Jurkat, Clone E6-1 (cell line): ENCODE measurements around the gene CAMTA1.

Experiments
- DNase-seq: peaks from one replicate; pipeline ENCODE4 v3.0.0-alpha.2; 2011; ENCODE audit warnings: low read depth, low spot score
- H3K4me3 ChIP-seq: 2 replicates; pipeline ENCODE4 v1.5.1; 2011; ENCODE audit warnings: mild to moderate bottlenecking, low read length, control low read depth, moderate library complexity

CAMTA1 gene

GRCh38 chr1:7565099-7565750 lies 780.0 kb downstream of the CAMTA1 start:
- DNase-seq: no peak
- no peak overlapping the region for H3K4me3 ChIP-seq

GRCh38 chr1:7566417-7567375 lies 781.4 kb downstream of the CAMTA1 start:
- H3K4me3 ChIP-seq: no peak overlapping the region

DNA sequence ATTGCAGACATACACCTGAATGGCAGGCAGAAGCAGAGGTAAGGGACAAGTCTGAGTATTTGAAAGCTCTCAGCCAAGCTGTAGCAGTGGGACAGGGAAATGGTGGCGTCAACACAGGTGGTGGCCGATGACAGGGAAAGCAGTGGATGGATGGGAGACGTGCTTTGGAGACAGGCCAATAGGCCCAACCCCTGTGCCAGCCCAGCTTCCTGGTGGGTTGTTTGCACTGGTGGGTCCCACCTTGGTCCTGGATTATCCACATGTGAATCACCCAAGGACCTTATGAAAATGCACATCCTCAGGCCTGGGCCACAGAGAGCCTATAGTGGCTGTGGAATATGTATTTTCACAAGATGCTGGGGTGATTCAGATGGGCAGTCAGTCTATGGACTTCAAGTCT lies 782.1 kb downstream of the CAMTA1 start:
- no peak overlapping the region for H3K4me3 ChIP-seq
- DNase-seq: no peak

More at GRCh38 chr1:7566417-7567375, 781.4 kb downstream of the CAMTA1 start:
- DNase-seq: no peak

DNA sequence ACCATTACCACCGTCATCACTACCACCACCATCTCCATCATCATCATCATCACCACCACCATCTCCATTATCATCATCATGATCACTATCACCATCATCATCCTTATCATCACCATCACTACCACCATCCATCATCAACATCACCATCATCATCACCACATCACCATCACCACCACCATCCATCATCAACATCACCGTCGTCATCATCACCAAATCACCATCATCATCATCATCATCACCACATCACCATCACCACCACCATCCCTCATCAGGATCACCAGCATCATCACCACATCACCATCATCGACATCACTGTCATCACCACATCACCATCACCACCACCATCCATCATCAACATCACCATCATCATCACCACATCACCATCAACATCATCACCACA lies 782.8 kb downstream of the CAMTA1 start:
- no peak for DNase-seq
- no peak overlapping the region for H3K4me3 ChIP-seq

DNA sequence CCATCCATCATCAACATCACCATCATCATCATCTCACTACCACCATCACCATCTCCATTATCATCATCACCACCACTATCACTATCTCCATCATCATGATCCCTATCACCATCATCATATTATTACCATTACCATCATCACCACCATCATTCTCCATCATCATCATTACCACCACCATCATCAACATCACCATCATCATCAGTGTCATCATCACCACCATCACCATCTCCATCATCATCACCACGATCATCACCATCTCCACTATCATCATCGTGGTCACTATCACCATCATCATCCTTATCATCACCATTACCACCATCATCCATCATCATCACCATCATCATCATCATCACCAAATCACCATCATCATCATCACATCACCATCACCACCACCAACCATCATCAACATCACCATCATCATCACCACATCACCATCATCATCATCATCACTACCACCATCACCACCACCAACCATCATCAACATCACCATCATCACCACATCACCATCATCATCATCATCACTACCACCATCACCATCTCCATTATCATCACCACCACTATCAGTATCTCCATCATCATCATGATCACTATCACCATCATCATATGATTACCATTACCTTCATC lies 783.8 kb downstream of the CAMTA1 start:
- DNase-seq: no peak
- no peak overlapping the region for H3K4me3 ChIP-seq

DNA sequence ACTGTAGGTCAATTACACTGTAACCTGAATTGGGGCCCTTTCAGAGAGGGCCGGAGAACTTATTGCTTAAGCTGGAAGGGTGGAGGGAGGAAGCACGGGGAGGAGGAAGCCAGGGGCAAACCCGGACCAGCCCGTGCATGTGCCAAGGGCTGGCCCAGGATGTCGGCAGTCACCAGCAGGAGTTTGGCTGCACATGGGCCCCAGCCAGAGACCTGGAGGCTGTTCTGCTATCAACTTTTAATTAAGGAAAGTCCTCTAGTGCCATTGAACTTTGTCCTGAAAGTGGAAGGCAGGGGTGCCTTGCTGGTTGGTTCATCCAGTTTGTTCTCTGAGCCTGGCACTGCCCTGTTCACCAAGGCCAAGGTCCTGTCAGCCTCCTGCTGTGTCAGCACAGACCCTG lies 785.1 kb downstream of the CAMTA1 start:
- no peak overlapping the region for H3K4me3 ChIP-seq

GRCh38 chr1:7572654-7573152 lies 787.4 kb downstream of the CAMTA1 start:
- no peak for DNase-seq
- H3K4me3 ChIP-seq: no peak overlapping the region

More for the DNA sequence above, 785.1 kb downstream of the CAMTA1 start:
- DNase-seq: no peak

GRCh38 chr1:7573481-7573880 lies 788.2 kb downstream of the CAMTA1 start:
- no peak overlapping the region for H3K4me3 ChIP-seq
- DNase-seq: no peak

DNA sequence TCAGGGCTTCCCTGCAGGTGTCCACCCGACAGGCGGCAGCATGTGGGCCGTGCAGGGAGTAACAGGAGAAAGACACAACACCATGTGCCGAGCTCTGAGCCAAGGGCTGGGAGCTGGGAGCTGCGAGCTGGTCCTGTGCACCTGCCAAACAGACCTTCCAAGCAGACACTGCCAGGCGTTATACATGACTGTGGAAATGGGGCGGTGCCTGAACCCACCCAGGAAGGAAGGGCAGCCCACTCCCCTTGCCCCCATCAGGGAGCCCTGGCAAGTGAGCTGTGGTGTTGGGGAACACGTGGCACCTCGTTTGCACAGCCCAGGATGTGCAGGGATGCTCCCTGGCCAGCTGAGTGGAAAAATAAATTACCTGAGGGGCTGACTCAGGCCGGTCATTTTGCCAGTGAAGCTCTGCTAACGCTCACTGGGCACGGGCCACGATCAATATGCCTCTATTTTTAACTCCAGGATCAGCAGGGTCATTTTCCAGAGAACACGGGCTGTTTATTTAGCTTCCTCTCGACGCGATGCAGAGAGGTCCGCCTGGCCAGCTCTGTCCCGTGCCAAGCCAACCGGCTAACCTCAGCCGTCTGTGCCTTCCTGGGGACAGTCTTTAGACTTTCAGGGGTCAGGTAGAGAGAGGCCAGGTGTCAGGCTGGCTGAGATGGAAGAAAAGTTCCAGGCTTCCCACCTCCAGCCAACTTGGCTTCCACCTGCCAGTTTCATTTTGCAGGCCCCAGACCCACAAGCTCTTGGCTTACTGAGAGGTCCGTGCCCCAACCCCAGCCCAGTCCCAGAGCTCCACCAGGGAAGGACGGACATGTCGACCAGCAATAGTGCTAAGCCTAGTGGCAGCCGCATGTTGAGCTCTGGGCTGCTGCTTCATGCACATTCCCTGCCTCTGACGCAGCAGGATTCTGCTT lies 789.1 kb downstream of the CAMTA1 start:
- H3K4me3 ChIP-seq: no peak overlapping the region
- no peak for DNase-seq

DNA sequence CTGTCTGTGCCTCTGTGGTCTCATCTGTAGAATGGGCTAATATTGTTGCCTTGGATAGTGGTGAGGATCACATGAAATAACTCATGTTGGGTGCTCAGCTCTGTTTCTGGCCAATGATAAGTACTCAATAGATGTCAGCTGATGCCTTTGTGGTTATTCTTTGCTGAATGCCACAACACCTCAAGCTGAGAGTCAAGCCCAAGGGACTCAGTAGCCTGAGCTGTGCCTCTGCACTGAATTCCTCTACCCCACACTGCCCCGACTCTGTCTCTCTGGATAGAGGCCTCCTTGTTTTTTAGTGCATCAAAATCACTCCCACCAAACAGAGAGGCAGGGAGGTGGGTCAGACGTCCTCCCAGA lies 789.8 kb downstream of the CAMTA1 start:
- DNase-seq: no peak
- no peak overlapping the region for H3K4me3 ChIP-seq

GRCh38 chr1:7576946-7577657 lies 791.8 kb downstream of the CAMTA1 start:
- no peak for DNase-seq
- no peak overlapping the region for H3K4me3 ChIP-seq

- no peak for DNase-seq
- no peak overlapping the region for H3K4me3 ChIP-seq
Observed at GRCh38 chr1:7578206-7578605, 793.0 kb downstream of the CAMTA1 start.

DNA sequence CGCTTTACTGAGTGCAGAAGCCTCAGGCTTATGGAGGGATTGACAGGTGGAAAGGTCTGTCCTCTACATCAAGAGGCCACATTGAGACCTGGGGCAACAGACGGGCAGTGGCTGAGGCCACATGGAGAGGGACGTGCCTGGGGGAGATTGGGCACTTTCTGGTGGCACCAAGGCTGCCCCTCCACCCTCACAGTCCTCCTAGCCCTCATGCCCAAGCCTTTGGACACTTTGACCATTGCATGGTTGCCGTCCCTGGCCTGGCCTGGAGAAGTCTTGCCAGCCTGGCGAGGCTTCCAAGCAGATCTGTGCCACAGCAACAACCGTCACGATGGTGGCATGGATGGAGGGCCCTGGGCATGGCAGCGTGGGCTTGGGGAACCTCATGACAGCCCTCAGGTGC lies 793.8 kb downstream of the CAMTA1 start:
- no peak for DNase-seq
- no peak overlapping the region for H3K4me3 ChIP-seq

DNA sequence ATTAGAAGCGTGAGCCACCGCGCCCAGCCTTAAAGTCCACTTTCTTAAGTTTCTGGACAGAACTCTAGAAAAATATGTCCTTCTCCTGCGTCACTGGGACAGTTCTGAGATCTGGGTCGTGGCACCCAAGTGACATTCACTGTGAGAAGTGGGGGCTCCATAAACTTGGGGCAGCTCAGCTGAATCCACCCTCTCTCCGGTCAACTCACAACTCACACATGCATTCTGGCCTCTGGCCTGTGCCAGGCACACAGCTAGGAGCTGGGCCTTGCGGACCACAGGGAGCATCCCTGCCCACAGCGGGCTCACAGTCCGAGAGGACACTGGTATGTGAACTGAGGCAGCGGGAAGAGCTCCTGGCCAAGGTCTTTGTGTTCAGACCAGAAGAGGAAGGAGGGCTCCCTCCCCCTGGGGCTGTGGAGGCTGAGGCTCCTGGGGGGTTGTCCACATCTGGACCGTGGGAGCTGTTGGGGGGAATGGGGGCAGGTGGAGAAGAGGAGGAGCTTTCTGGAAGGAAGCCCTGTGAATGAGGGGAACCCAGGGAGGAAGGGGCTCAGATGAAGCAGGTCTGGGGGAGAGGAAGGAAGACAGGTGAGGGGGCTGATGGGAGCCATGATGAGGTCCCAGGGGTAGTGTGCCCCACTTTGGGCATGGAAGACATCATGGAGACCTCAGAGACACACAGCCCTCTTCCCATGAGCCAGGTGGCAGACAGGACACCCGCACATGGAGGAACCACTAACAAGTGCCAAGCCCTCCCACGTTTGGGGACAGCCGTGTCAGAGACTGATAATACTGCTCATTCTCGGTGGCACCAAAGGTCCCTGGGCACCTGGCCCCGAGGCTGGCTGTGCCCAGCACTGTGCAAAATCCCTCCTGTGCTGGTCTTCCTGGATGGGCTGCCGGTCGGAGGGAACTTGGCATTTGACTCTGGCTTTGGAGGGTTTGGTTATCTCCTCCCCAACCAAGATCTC lies 794.9 kb downstream of the CAMTA1 start:
- no peak for DNase-seq
- no peak overlapping the region for H3K4me3 ChIP-seq

DNA sequence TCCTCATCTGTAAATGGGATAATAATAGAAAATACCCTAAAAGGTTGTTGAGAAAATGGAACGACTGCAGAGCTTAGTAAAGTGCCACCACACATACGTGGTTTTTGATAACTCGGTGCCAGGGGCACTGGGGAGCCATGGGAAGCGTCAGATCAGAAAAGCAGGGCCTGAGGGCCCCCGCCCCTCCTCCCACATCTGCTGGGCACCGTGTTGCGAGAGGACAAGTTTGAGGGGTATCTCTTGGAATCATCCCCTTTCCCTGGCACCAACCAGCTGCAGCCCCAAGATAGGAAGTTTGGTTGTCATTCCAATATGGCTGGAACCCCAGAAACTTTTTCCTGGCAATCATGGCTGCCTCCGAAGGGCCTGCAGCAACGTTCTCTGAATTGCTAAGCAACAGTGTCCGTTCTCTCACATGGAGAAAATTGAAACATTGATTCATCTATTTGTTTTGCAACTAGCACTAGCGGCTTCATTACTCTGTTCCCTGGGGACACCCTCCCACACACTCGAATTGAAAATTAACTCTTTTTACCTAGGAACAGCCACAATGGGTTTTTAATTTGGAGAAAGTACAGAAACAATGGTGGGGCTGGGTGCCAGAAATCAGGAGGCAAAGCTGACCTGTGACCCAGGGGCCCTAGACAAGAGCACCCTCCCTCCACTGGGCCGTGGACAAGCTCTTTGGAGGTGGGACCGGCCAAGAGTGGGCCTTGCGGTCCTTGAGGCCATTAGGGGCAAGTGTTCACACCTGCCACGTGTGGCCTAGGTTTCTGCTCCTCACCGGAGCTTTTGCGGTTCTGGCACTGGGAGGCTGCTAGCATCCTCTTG lies 795.9 kb downstream of the CAMTA1 start:
- H3K4me3 ChIP-seq: no peak overlapping the region
- DNase-seq: no peak

- no peak for DNase-seq
- H3K4me3 ChIP-seq: no peak overlapping the region
Observed at GRCh38 chr1:7581754-7582459, 796.7 kb downstream of the CAMTA1 start.
